CD4-positive, alpha-beta T cell treated with Interleukin-4 for 1 hour (primary cell): ENCODE measurements around the gene MPDZ.

ENCODE experiments used
- DNase-seq, 2 donors: peaks; one replicate each; pipeline ENCODE4 v3.0.0-alpha.2; 2020 to 2022

The MPDZ gene

DNA sequence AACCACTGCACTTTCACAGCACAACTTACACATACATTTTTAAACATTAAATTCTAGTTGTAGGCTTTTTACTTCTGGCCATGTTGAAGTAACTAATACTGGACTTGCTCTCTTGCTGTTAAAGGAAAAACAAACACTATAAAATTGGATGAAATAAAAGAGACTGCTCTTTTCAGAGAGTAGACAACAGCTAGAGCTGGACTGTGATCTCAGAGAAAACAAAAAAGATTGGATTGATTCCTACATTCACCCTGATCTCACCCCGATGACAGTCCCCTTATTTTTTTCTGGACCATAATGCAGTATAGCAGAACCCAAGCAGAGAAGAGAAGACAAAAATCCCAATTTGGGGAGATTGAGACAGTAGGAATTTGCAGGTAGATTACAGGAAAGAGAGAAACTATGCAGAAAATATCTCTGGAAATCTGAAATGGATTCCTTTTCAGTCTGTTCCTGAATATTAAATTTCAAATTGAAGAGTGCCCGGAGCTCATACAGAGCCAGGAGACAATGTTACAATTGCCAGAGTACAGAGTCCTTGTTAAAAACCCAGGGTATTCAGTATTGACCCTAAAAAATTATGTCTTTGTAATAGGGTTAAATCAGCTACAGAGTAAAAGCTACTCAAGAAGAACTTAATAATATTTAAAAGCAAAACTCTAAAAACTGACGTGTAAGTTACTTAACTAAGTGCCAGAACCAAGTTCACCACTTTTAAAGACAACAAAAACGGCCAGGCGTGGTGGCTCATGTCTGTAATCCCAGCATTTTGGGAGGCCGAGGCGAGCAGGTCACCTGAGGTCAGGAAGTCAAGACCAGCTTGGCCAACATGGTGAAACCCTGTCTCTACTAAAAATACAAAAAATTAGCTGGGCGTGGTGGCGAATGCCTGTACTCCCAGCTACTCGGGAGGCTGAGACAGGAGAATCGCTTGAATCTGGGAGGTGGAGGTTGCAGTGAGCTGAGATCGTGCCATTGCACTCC is 208.6 kb downstream of the MPDZ start:
- no peak for DNase-seq

DNA sequence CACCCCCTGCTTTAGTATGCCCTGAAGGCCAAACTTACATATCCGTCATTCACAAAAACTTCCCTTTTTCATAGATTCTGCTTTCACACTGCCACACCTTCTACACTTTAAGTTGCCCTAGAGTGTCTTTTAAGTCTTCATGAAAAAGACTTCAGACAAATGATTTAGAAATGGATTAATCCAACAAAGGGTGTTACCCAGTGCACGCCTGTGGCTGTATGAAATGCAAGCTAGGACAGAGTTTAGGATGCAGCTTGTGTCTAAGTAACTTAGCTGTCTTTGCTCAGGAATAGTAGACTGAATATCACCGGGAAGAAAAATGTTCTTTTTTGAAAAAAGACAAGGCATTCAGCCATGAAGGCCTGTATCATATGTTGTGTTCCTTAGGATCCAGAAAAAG is 210.0 kb downstream of the MPDZ start:
- no peak for DNase-seq

DNA sequence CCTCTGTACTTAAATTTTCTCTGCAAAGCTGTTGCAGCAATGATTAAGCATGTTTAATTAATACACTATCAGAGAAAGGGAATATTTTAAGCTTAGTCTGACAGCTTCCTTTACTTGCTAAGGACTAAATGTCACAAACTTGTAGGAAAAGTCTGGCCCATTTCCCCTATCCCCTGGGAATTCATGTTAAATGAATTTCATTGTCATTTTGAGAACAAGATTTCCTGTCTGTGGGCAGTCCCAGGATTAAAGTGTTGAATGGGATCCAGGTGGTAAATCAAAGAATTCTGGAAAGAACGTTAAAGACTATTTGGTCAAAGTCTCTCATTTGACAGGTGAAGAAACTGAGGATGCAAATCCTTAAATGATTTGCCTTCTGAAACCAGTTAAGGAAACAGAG is 214.8 kb downstream of the MPDZ start:
- DNase-seq = no peak

DNA sequence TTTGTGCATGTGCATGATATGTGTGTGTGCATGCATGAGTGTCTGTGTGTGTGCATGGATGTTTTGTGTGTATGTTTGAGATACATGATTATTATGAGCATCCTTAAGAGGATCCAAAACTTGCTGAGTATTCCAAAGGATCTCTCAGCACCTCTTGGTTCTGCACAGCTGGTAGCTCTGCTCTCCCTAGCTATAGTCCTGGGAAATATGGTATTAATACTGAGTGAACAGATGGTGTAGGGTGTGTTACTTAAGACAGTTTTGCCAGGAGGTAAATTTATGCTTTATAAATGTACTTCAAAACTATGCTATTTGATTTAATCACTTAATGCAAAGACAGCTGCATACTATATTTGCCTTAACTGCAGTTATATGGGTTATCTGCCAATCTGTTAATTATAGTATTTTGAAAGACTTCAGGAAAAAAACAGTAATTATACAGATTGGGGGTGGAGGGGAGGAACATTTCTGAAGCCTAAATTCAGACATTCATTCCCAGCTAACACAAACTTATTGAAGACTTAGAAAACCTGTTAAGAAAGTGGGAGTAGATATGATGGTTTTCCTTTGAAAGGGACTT is 215.5 kb downstream of the MPDZ start:
- no peak for DNase-seq

DNA sequence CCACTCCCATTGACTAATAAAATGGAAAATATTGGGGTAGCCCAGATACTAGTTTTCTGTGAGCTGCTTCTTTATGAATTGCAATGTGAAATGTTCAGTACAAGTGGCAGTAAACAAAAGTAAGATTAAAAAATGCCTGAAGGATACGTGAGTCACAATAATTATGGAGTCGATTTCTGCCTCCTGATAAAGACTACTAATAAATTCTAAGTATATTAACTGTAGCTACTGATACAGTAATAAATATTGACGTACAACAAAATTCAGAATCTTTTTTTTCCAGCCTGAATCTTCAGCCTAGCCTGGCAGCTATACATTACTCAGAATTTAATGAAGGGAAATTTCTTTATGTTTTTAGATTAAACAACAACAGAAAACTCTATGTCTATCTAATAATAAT is 218.1 kb downstream of the MPDZ start:
- DNase-seq = no peak
